Pons (tissue), 1 donor: ENCODE results near the gene KCNJ4.

Experiments
- DNase-seq: peaks from one replicate; pipeline ENCODE4 v3.0.0-alpha.2; 2016; ENCODE audit warnings: low spot score

KCNJ4 gene

GRCh38 chr22:38452373-38453065 lies 2.5 kb downstream of the KCNJ4 start:
- DNase-seq: no peak

GRCh38 chr22:38451864-38452263 lies 3.1 kb downstream of the KCNJ4 start:
- DNase-seq: no peak

- DNase-seq: no peak
These were observed 3.6 kb downstream of the KCNJ4 start for GRCh38 chr22:38451404-38451803.

DNA sequence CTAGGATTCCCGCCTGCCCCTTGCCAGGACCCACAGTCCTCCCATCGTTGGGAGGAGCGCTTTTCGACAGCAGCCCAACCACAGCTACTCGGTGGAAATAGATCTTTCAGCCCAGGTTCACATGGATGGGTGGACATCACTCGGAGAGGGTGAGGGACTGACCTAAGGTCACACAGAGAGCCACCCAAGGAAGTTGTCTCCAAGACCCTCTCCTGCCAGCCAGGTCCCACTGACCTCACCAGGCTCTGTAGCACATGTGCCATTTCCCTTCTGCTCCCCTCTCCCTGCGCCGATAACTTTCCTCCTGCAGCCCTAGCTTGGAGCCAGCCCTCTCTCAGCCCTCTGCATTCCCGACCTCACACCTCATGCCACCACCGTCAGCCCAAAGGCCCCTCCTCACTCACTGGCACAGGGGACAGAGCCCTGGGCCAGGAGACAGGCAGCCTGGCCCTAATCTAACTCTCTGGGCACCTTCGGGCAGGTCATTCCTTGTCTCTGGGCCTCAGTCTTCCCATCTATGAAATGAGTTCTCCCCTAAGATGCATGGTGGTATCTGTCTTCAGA lies 4.7 kb downstream of the KCNJ4 start:
- DNase-seq: no peak

DNA sequence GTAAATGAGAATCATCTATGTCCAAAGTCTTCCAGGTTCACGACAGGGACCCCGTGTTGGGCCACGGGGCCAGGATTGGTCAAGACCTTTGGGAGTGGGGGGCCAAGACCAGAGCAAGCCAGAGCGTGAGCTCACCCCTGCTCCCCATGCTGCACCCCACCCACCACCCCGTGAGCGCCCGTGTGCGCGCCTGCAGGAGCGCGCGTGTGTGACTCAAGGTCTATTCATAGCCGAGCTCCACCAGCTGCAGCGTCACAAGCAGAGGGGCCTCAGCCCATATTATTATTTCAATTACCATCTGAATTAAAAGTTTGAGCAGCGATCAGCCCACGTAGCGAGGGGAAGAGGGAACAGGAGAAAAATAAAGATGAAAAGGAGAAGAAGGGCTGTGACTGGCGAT lies 5.2 kb downstream of the KCNJ4 start:
- no peak for DNase-seq

- no peak for DNase-seq
These were observed 5.9 kb downstream of the KCNJ4 start for GRCh38 chr22:38448945-38449745.

- DNase-seq: no peak
These were observed 8.9 kb downstream of the KCNJ4 start for GRCh38 chr22:38446018-38446601.

DNA sequence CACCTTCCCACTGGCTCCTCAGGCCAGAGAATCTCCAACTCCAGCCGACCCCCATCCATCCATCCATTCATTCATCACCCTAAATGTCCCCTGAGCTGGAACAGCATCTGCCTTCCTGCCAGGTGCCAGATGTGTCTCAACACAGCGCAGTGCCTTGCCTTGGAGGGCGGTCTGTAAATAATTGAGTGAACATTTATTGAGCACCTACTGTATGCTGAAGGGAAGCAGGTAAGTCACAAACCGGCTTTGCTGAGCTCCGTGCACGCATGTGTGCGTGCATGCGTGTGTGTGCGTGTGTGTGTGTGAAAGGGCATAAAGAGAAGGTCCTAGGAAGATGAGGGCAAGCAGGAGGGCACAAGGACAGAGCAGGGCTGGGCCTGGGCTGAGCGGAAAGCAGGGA lies 10.2 kb downstream of the KCNJ4 start:
- DNase-seq: no peak

DNA sequence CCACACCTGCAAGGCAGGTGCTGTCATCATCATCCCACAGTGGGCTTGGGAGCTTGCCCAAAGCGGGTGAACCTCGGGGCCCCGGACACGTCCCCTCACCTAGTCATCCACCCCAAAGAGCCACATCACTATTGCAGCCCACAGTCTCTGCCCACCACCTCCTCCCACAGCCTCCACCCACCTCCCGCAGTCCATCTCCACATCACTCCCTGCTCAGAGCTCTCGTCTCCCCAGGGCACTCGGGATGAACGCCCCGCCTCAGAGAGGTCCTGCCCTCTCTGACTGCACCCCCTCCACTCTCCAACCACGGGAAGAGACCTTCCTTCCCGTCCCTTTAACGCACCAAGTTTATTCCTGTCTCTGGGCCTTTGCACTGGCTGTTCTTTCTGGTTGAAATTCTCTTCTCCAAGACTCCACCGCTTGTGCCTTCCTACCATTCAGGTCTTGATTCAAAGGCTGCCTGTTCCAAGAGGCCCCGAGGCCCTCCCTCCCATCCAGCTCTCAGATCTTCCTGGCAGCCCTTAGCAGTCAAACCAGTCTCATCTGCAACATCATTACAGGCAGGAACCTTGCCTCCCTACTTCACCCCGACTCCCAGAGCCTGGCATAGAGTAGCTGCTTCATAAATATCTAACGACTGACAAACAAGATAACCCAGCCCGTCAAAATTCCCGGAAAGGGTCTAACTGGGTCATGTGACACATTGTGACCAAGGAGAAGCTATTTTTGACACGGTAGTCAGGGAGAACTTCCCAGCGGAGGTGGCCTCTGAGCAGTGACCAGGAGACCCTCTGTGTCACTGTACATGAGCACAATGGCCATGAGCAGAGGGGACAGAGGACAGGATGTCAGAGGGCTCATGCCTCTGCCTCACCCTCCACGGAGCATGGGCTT lies 11.1 kb downstream of the KCNJ4 start:
- no peak for DNase-seq

- DNase-seq: no peak
These were observed 11.9 kb downstream of the KCNJ4 start for GRCh38 chr22:38442967-38443627.

DNA sequence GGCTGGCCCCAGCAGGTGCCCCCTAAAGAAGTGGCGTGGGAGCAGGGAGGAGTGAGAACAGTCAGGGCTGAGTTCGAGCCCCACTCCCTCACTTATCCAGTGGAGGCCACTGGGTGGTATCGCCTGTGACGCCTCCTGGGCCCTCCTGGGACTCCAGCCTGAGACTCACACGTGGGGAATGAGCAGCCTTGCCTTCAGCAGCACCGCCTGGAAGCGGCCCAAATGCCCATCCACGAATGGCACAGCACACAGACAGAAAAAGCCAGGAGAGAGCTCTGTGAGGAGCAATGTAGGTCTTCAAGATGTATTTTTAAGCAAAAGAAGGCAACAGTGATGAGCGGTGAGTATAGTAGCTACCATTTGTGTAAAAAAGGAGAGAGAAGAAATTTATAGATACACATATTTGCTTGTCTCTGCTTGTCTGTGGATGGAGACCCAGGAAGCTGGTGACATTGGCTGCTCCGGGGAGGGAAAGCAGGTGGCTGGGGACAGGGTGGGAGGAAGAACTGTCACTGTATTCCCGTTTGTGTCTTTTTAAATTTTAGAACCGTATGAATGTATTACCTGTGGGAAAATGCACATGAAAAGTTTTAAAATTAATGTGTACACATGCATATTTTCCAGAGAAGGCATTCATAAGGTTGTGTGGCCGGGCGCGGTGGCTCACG lies 13.2 kb downstream of the KCNJ4 start:
- DNase-seq: no peak

DNA sequence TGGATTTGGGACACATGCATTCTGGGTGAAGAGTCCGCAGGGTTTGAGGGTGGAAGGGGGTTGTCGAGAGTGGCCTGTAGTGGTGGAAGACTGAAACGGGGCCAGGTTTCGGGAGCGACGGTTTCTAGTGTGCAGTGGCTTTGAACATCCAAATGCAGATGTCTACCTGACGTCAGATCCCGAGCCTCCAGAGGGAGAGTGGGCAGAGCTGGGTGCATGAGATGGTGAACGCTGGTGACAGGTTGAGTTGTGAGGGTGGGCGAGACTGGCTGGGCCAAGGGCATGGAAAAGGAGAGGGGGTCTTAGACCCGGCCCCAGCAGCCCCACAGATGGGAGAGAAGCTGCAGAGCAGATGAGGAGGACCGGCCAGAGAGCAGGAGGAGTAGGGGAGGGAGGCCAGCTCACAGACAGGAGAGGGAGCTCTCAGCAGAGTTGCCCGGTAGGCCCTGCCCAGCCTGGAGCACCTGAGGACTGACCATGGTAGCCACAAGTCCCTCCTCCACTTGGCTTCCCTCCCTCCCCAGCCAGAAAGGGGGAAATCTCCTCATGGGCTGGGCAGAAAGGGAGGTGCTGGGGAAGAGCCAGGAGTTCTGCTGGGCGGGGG lies 14.2 kb downstream of the KCNJ4 start:
- no peak for DNase-seq

DNA sequence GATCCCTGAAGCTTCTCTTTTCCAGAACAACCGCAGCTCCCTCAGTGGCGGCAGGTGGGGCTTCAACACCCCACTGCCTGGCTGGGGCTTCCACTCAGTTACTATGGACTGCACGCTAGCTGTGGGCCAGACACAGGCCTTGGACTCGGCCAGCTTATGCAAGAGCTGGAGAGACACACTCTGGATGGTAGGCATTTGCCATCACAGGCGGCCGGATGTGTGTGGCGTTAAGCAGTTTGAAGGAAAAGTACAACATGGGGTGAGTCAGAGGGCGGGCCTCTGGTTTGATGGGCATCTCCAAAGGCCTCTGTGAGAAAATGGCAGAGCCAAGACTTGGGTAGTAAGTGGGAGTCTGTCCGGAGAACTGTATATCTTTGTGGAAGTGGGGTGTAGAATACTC lies 17.6 kb downstream of the KCNJ4 start:
- DNase-seq: no peak

GRCh38 chr22:38436629-38437395 lies 18.2 kb downstream of the KCNJ4 start:
- no peak for DNase-seq

DNA sequence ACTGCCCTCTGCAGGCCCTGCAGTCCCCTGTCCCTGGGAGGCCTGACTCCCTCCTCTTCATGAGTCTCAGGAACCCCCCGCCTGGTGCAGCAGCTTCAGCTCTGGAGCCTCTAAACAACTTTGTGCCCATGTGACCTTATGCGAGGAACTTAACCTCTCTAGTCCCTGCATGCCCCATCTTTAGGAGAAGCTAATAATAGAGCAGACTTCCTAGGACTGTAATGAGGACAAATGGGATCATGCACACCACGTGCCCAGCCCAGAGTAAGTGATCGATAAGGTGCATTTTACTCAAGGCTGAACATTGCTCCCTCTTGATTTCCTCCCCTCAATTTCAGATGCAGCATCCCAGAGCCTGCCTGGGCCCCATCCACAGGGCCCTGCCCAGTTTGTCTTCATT lies 19.0 kb downstream of the KCNJ4 start:
- DNase-seq: no peak

DNA sequence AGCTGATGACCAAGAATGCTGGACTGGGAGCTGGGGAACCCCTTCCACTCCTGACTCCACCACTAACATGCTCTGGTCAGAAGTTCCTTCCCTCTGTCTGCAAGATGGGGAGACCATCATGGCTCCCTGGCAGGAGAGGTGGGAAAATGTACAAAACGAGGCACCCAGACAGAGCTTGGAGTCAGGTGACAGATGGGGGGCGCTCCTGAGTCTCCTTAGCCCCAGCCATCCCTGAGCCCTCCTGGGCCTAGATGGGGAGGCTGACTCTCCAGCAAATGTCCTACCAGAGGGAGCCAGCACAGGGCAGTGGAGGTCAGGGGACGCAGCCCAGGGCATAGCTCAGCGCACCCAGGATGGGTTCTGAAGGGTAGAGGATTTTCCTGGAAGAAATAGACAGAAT lies 20.0 kb downstream of the KCNJ4 start:
- no peak for DNase-seq

GRCh38 chr22:38433871-38434270 lies 21.1 kb downstream of the KCNJ4 start:
- DNase-seq: no peak

DNA sequence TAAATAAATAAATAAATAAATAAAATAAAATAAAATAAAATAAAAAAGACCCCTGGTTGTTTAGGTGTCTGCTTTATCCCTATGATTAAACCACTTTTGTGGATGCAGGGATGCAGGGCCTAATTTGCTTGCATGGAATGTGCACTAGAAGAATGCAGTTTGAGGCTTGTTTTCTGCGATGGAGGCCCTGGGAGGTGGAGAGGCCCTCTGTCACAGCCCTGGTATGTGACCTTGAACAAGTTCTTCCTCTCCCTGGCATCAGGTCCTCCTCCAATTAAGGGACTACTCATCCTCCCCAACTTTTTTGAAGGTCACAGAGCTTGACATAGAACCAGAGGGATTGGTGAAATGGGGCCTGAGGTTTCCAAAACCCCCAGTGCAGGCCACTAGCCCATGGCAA lies 22.7 kb downstream of the KCNJ4 start:
- DNase-seq: no peak

DNA sequence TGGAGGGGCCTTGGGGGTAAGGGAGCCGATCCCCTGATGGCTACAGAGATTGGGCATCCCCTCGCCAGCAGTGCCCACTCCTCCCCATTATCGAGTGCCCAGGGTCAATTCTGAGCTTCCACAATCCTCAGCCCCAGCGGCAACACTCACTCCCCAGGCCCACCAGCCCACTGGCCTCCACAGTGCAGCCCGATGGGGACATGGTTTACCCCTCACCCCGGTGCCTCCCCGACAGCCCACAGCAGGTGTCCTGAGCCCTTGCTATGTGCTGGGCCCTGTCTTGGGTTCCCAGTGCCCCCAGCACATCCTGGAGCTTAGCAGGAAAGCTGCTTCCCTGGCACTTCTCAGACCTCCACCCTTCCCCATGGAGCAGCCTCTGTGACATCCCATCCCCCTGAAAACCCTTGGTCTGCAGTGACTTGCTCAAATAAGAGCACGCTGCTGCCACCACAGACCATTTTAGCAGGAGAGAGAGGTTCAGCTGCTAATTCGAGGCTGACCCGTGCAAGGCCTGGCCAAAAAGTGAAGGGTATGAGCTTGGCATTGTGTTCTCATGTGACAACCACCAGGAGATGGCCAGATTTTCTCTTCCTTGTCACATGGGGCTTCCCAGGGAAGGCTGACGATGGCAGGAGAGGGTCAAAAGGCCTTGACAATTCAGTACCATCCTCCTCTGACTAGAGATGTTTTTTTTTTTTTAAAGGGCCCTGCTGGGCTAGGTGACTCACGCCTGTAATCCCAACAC lies 23.6 kb downstream of the KCNJ4 start:
- no peak for DNase-seq
